H1 (cell line): Measurements from ENCODE around the gene KRTAP19-6.

Source experiments
- CTCF ChIP-seq, 3 experiments: IDR thresholded peaks; 1 replicate in 2 of 3; 2 replicates in 1 of 3; pipeline versions ENCODE4 v1.5.1 to v1.6.1; 2011; ENCODE audit warnings: low read length in 3 of 3, mild to moderate bottlenecking in 3 of 3, inconsistent platforms in 2 of 3, low read depth in 1 of 3, moderate library complexity in 1 of 3; ENCODE audit not compliant: insufficient read depth in 1 of 3; ENCODE audit errors: control extremely low read depth in 1 of 3
- POLR2A ChIP-seq, 2 experiments: IDR thresholded peaks; 1 replicate in 1 of 2; 2 replicates in 1 of 2; pipeline ENCODE4 v1.6.1; 2011; ENCODE audit warnings: low read depth in 2 of 2, low read length in 2 of 2, mild to moderate bottlenecking in 2 of 2; ENCODE audit errors: control extremely low read depth in 1 of 2
- SP1 ChIP-seq: IDR thresholded peaks from 2 replicates; pipeline ENCODE4 v1.6.1; 2011; ENCODE audit warnings: low read depth, low read length
- TF ChIP-seq, protein P1 (sequence below): IDR thresholded peaks from 2 replicates; pipeline ENCODE4 v1.6.1; 2012; ENCODE audit warnings: inconsistent platforms

DNA sequence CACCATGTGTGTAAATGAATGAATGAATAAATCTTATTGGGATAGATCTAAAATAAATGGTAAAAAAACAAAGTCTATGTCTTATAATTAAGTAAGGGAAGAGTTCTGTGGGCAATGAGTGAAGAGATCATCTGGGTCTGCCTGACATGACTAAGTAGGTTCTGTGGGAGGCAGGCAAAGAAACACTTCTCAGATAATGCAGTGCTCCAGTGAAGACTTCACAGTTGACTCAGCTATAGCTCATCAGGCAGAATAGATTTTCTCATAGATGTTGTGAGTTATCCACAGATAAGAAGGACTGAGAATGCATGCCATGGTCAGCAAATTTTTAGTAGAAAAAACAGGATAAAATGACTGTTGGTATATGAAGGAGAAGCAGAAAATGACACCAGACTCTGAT, 36.1 kb upstream of the KRTAP19-6 start:
- no peak for TF ChIP-seq CTCF (IDR thresholded peaks at IDR 0.05; ENCODE audit: control extremely low read depth in 1 of 3, insufficient read depth in 1 of 3, low read depth in 1 of 3, low read length in 3 of 3)
- TF ChIP-seq, protein P1, sequence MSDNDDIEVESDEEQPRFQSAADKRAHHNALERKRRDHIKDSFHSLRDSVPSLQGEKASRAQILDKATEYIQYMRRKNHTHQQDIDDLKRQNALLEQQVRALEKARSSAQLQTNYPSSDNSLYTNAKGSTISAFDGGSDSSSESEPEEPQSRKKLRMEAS: no peak
- no peak for TF ChIP-seq POLR2A (IDR thresholded peaks at IDR 0.05; ENCODE audit: control extremely low read depth in 1 of 2, low read depth in 2 of 2, low read length in 2 of 2)
- no peak for TF ChIP-seq SP1
